Embryonic facial prominence (tissue), 1 donor: ENCODE results near the gene DNASE1L3.

ENCODE experiments used
- DNase-seq: peaks from one replicate; pipeline ENCODE4 v3.0.0-alpha.2; 2016; ENCODE audit errors: extremely low spot score

The DNASE1L3 gene

DNA sequence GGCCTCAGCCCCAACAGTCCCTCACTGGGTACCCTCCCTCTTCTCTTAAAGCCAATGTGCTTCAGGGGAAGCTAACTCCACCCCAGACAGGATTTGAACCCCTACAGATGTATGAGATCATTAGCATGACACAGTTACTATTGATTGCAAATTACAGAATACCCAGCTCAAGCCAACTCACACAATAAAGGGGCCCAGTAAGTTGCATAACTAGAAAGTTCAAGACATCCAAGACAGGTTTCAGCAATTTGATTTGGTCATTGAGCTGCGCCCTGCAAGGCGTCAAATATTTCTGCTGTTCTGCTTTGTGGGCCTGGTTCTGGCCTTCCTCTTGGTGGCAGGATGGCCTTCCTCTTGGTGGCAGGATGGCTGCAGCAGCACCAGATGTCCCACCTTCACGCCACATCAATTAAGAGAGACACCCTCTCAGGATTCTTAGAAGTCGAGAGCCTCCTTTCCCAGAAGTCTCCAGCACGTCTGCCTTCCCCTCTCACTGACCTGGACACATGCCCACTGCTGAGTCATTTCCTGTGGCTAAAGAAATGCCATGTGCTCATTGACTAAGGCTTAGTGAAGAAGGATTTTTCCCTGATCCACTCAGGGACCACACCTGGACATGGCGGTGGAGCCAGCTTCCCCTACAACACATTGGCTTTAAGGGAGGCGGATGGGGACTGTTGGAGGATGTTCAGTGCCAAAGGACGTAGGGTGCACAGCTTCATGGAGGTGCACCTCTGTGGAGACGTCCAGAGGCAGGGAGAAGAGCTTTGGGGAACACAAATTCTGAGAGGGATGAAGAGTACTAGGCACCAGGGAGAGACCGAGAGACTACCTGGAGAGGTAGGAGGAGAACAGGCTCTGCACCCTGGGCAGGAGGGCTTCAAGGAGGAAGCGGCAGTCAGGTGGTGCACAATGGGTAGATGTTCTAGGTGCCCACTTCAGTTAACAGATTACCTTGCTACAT is 49.1 kb downstream of the DNASE1L3 start:
- DNase-seq = no peak

DNA sequence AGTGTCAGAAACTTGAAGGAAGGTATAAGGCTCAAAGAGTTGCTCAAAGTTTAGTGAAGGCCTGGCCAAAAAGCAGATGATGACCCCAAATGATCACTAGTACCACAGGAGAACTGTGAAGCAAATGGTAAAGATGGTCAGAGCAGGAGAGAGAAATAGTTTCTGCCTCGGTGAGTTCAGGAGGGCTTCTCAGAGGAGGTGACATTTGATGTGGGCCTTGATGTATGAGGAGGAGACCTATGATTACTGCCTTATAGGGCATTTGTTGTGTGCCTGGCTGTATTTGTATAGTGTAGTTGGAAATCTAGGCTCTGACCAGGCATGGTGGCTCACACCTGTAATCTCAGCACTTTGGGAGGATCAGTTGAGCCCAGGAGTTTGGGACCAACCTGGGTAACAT is 50.4 kb downstream of the DNASE1L3 start:
- DNase-seq = no peak

DNA sequence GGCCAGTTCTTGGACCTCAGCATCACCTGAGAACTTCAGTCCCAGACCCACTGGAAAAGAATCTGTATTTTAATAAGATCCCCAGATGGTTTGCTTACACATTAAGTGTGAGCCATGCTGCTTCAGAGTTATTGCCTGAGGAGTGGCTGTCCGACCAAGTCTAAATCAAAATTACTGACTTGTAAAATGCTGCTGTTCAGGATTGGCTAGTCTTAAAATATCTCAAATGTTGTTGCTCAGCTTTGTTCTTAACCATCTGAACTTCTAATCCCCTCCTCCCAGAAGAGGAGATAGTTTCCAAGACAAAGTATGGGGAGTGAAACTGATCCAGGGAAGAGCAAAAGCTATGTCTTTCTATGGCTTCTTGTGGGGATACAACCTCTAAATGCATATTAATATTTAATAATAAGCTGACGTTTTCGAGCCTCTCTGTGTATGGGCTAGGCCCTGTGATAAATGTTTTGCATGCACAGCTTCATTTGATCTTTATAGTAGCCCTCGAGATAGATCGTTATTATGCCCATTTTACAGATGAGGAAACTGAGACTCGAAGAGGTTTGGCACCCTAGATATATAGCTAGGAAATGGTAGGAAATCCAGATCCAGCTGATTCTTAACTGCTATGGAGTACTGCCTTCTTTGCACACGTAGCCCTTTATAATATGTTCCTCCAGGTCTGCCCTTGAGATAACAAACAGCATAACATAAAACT is 52.2 kb downstream of the DNASE1L3 start:
- DNase-seq = no peak

DNA sequence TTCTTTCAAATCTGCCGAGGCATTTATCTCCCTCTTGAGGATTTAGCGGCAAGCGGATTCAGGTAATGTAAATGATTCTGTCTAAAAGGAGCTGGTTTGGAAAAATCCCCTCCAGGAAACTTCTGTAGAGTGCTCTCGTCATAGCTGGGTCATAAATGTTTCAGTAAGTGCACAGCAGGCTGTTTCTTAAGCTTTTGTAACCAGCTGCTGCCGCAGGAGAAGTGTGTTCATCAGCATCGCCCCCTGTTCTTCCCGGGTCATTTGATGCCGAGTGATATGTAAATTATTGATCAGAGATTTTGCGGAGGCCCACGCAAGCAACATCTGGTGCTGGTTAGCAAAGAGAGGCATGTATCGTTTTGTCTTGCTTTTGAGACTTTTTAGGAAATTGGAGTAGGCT is 53.1 kb downstream of the DNASE1L3 start:
- peak; percentile 59 for DNase-seq

DNA sequence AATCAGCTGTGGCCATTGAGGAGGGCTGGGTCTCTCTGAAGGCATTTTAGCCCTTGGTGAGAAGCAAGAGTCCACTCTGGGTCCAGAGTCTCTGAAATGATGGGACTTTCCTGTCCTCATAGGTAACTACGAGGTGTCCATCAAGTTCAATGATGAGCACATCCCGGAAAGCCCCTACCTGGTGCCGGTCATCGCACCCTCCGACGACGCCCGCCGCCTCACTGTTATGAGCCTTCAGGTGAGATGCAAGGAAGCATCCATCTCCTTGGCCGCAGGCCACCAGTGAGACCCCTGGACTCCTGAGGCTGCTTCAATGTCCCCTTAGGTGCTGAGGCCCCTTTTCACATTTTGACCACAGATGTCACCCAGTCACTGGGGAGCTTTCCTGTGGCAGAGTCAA is 54.9 kb downstream of the DNASE1L3 start:
- no peak for DNase-seq

DNA sequence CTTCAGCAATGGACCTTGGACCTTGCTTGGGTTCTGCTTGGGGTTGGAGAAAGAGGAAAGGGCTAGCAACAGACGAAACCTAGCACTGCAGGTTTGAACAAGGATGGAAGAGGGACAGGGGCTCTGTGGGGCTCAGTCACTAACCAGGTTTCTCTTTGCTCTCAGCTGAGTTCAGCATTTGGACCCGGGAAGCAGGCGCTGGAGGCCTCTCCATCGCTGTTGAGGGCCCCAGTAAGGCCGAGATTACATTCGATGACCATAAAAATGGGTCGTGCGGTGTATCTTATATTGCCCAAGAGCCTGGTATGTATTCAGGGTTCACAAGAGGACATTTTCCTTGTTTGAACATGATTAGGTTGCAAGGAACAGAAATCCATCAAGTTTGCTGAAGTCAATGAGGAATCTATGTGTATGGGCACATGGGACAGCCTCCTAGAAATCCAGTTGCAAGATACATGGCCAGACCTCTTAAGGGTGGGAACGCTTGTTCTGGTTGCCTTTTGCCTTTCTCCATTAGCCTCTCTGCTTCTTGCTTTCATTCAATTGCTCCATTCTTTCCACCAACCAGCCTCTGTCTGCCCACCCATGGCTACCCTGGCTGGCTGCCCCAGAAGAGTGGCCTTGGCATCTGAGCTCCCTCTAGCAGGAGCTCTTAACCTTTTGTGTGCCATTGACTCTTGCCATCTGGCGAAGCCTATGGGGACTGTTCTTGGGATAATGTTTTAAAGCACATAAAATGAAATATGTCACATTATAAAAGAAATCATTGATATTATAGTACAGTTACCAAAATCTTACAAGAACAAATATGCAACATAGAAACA is 55.9 kb downstream of the DNASE1L3 start:
- DNase-seq = no peak

DNA sequence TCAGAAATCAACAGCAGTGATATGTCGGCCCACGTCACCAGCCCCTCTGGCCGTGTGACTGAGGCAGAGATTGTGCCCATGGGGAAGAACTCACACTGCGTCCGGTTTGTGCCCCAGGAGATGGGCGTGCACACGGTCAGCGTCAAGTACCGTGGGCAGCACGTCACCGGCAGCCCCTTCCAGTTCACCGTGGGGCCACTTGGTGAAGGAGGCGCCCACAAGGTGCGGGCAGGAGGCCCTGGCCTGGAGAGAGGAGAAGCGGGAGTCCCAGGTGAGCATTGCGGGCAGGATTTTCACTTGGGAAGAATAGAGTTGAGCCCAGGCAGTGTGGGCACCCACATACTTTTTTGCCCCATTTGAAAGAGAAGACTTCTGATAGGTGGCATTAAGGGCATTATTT is 57.4 kb downstream of the DNASE1L3 start:
- DNase-seq = no peak

DNA sequence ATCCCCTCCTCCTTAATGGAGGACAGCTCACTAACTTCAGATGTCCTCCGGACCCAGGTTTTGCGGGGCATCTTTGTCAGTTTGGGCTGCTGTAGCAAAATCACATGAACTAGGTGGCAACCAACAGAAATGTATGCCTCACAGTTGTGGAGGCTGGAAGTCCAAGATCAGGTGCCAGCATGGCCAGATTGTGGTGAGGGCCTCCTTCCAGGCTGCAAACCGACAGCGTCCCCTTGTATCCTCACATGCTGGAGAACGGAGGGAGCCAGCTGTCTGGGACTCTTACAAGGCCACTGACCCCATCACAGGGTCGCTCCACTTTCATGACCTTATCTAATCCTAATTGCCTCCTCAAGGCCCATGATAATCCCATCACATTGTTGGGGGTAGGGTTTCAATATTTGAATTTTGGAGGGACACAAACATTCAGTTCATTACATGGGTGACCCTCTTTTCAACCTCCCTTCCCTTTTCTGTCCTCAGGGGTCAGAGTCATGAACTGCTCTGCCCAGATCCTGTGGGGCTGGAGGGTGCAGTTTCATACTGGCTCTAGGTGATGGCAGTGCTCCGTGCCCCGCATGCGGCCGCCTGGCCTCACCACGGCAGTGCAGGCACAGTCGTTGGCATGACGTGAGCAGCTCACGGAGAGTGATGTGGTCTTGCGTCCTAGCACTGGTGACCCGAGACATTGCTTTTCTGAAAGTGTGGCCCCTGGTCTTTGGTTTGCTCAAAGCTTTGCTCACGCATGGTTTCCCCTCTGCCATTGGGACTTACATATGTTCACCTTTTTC is 58.4 kb downstream of the DNASE1L3 start:
- no peak for DNase-seq

DNA sequence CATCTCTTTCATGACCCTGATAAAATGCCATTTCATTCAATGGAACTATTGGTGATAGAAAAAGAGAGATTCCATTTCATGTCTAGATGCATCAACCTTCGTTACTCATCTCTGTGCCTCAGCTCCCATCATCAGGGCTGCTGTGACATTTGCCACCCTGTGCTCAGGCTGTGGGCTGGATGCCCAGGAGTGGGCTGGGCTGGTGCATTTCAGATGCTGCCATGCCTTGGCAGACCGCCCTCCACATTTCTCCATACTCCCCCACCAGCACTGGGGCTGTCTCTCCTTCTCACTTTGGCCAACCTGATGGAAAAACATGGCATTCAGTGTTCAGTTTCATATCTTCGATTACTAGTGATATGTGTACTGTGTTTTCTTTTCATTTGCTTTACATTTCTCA is 59.1 kb downstream of the DNASE1L3 start:
- no peak for DNase-seq

DNA sequence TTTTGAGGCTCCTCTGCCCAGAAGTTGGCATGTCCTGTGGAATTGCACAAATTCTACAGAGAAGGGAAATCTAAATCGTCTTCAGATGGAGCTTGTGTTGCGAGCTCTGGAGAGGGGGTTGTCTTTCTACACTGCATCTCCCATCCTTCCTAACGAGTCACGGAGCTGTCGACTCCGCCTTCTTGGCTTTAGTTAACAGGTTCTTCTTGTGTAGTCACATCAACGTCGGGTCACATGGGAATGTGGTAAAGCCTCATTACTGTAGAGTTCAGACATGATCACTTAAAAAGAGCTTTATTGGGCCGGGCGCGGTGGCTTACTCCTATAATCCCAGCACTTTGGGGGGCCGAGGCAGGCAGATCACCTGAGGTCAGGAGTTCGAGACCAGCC is 60.0 kb downstream of the DNASE1L3 start:
- peak; percentile 66 for DNase-seq

DNA sequence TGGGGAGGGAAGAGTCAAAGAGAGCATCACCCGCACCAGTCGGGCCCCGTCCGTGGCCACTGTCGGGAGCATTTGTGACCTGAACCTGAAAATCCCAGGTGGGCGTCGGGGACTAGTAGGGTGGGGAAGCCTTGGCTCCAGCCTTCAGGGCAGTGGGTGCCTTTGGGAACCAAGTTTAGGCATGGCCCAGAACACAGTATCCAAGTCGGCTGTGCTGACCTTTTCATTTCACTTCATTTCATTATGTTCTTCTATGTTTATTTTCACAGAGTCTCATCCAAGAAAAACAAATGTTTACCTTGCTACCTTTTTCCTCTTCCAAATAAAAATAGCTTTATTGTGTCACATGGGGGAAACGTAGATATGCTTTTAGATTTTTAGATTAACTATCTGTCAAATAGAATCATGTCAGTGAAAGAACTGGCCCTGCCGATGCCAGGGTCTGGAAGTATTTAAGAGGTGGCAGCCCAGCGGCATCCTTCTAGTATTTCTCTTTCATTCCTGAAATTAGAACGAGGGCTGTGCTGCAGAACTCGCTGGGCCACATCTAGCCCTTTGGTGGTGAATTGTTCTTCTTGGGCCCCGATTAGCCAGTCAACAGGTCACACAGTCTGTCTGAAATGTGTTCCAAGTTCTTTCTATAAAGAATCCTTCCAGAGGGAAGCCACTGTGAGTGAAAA is 60.5 kb downstream of the DNASE1L3 start:
- peak; percentile 69 for DNase-seq

DNA sequence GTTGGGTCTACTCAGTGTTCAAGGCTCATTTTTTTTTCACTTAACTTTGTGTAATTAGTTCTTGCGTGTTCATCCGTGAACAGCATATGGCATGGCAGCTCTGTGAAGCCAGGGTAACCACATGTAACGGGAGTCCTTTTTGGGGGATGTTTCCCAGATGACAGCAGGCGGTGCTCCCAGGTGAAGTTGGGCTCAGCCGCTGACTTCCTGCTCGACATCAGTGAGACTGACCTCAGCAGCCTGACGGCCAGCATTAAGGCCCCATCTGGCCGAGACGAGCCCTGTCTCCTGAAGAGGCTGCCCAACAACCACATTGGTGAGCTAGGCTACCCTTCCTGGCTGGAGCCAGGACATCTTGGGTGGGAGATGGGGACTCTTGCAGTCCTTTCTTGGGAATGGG is 62.7 kb downstream of the DNASE1L3 start:
- DNase-seq = no peak

DNA sequence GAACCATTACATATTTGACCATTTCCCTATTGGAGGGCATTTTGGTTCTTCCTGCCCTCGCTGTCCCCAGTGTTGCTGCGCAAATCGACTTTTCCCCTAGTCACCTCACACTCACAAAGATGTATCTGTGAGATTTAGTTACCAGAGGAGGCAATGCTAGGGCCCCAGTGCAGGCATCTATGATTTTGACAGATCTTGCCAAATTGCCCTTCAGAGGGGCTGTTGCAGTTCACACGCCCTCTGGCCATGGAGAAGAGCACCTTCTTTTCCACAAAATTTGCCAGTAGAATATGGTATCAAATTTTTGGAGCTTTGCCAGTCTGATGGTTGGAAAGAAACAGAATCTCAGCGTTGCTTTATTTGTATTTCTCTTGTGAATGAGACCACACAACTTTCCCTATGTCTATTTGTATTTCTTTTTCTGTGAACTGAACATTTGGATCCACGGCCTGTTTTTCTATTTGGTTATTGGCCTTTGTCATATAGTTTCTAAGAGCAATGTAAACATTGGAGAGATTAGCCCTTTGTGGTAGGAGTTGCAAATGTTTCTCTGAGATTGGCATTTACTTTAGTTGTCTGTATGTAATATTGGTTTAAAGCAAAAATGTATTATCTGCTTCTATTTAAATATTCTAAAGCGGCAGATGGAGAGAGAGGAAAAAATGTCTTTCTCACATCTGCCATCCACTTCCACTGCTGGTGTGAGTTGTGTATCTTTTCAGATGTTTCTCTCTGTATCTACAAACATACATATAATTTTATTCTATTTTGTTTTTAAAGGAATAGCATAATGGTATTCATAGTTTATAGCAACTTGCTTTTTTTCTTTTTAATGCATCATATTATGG is 66.1 kb downstream of the DNASE1L3 start:
- DNase-seq = no peak

DNA sequence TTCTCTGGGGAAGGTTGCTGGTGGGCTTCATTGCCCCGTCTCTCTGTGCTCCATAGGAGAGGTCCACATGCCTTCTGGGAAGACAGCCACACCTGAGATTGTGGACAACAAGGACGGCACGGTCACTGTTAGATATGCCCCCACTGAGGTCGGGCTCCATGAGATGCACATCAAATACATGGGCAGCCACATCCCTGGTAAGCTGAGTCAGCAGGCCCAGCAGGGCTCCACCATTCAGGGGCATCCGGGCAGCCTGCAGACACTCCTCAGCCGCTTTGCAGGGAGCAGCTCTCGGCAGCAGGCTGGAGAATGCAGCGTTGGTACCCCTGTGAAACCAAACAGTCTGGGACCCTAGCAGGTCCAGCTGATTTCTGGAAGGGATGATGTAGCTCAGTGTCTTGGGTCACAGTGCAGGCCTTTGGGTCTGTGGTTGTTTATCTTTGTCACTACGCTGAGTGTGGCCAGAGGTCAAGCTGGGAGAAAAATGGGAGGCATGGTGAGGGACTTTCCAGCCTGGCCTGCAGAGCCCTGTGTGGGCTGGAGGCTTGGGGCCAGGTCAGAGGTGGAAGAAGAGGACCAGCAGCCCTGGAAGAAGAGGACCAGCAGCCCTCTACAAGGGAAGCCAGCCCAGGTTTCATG is 67.2 kb downstream of the DNASE1L3 start:
- DNase-seq = no peak
